GM18526 (cell line): ENCODE results near the gene PPP1R15A.

Experiments
- POLR2A ChIP-seq: IDR thresholded peaks from 3 replicates; pipeline ENCODE4 v1.6.1; 2011; ENCODE audit not compliant: insufficient read length; ENCODE audit errors: extremely low read depth

The PPP1R15A gene

GRCh38 chr19:48900477-48901406 is 28.5 kb downstream of the PPP1R15A start:
- TF ChIP-seq POLR2A = no peak

DNA sequence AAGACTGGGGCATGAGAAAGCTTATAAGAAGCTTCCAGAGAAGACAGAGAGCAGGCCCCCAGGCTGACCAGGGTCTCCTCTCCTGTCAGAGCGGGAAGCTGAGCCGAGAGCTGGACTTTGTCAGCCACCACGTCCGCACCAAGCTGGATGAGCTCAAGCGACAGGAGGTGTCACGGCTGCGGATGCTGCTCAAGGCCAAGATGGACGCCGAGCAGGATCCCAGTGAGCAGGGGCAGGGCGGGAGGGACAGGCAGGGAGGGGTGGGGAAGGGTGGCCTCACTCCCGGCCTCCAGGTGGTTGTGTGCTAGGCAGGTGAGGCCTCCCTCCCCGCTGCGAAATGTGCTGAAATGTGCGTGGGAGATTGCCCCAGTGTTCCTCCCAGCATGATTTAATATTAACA is 33.4 kb downstream of the PPP1R15A start:
- no peak for TF ChIP-seq POLR2A

DNA sequence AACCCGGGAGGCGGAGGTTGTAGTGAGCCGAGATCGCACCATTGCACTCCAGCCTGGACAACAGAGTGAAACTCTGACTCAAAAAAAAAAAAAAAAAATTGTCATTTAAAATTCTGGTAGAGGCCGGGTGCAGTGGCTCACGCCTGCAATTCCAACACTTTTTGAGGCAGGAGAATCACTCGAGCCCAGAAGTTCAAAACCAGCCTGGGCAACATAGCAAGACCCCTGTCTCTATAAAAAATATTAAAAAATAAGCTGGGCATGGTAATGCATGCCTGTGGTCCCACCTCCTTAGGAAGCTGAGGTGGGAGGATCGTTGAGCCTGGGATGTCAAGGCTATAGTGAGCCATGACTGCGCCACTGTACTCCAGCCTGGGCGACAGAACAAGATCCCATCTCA is 34.1 kb downstream of the PPP1R15A start:
- no peak for TF ChIP-seq POLR2A

DNA sequence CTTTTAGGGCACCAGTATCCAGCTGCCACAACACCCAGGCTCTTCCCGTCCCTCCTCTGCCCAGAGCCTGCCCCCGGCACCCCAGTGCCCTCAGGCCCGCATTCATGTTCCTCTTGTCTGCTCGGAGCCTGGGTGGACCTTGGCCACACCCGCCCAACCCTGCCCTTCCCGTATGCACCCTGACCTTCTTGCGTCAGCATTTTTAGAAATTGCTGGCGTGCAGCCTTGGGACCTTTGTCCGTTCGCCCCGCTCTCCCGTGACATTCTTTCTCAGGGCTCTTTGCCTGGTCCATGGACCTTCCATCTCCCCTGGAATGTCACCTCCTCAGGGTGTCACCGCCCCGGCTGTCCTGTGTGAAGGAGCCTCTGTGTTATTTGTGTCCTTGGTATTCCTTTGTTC is 35.5 kb downstream of the PPP1R15A start:
- TF ChIP-seq POLR2A = no peak

DNA sequence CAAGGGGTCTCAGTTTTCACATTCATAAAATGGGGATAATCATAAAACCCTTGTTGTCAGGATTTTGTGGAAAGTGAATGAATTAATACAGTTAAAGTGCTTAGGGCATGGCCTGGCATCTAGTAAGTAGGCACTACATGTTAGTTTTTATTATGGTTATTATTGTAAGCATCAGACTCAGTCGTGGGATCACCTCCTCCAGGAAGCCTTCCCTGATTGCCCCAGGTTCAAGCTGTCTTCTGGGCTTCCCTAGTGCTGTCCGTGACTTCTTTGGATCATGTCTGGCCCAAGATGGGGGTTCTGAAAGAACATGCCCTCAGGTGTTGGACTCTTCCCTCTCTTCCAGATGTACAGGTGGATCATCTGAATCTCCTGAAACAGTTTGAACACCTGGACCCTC is 38.6 kb downstream of the PPP1R15A start:
- no peak for TF ChIP-seq POLR2A

- no peak for TF ChIP-seq POLR2A
Measured at GRCh38 chr19:48913114-48913889, 41.1 kb downstream of the PPP1R15A start.

GRCh38 chr19:48914181-48914580 is 42.0 kb downstream of the PPP1R15A start:
- TF ChIP-seq POLR2A = no peak

DNA sequence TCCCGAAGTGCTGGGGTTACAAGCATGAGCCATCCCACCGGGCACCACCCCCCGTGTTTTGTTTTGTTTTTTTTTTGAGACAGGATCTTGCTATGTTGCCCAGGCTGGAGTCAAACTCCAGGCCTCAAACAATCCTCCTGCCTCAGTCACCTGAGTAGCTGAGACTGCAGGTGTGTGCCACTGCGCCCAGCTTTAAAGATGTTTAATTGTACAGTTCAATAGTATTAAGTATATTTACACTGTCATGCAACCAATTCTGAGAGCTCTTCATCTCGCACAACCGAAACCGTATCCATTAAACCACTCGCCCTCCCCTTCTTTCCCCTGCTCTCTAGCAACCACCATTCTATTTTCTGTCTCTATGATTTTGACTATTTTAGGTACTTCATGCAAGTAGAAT is 43.5 kb downstream of the PPP1R15A start:
- no peak for TF ChIP-seq POLR2A

GRCh38 chr19:48918071-48918470 is 45.9 kb downstream of the PPP1R15A start:
- TF ChIP-seq POLR2A = no peak

DNA sequence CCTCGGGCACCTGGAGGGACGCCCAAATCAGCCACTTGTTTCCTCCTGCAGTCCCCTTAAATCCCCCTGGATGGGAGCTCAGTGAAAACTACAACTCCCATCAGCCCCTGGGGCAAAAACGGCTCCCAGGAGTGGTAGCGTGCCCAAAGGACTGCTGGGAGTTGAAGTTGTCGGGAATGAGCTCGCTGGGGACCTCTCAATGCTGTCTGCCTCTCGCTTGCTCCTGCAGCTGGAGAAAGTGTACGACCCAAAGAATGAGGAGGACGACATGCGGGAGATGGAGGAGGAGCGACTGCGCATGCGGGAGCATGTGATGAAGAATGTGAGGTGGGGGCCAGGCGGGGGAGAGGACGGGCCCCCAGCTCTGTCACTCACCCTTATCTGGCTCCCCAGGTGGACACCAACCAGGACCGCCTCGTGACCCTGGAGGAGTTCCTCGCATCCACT is 46.6 kb downstream of the PPP1R15A start:
- no peak for TF ChIP-seq POLR2A

GRCh38 chr19:48920949-48921348 is 48.7 kb downstream of the PPP1R15A start:
- TF ChIP-seq POLR2A = no peak

DNA sequence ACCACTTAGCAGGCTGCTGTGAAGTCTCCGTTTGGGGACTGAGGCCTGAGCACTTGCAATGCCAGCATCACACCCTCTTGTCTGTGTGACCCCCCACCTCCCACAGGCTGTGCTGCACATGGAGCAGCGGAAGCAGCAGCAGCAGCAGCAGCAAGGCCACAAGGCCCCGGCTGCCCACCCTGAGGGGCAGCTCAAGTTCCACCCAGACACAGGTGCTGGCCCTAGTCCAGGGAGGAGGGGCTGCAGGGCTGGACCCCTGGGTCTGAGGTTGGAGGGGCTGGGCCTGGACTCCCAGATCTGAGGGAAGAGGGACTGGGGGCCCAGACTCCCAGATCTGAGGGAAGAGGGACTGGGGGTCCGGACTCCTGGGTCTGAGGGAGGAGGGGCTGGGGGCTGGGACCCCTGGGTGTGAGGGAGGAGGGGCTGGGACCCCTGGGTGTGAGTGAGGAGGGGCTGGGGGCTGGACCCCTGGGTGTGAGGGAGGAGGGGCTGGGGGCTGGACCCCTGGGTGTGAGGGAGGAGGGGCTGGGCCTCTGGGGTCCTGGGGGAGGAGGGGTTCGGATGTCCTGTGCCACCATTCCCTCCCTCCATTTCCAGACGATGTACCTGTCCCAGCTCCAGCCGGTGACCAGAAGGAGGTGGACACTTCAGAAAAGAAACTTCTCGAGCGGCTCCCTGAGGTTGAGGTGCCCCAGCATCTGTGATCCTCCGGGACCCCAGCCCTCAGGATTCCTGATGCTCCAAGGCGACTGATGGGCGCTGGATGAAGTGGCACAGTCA is 49.7 kb downstream of the PPP1R15A start:
- no peak for TF ChIP-seq POLR2A

- TF ChIP-seq POLR2A = no peak
Measured at GRCh38 chr19:48922548-48923490, 50.6 kb downstream of the PPP1R15A start.

- TF ChIP-seq POLR2A = no peak
Measured at GRCh38 chr19:48925240-48925843, 53.1 kb downstream of the PPP1R15A start.
